ENCODE data around the gene SLC23A3. TPM values are rescaled to one million over a fixed set of nuclear protein-coding genes. Genes with fewer than 3 reads are reported as not detected.
A peak's percentile ranks its signal among the peaks of the same experiment; 100 is the strongest.

SLC23A3 gene
- polyA plus RNA-seq, 1 donor (not counting 4 experiments of a cell fraction or from before 2014, with no cell fraction given): 1.4 TPM

GRCh38 chr2:219171231-219171651 is 1.4 kb upstream of the SLC23A3 start:
- H2AFZ ChIP-seq (ENCODE audit: control insufficient read depth, low read length): no peak overlapping the region
- no peak overlapping the region for H3K9ac ChIP-seq (ENCODE audit: control insufficient read depth, extremely low read depth, insufficient read depth, low read length)
- peaks cover 15 to 19% of the 10 kb centered on the region in 2 experiments for H3K36me3 ChIP-seq (ENCODE audit: control insufficient read depth in 2 of 2, extremely low read depth in 1 of 2, insufficient read depth in 2 of 2, low read length in 2 of 2)
- H3K27ac ChIP-seq (ENCODE audit: control insufficient read depth, insufficient read depth, low read length): no peak overlapping the region
- H3K27me3 ChIP-seq (ENCODE audit: control insufficient read depth, extremely low read depth, insufficient read depth, low read length): no peaks in the 10 kb centered on the region
- H3K9me1 ChIP-seq (ENCODE audit: control insufficient read depth, extremely low read depth, insufficient read depth, low read length): no peaks in the 10 kb centered on the region
- peaks cover 8% of the 10 kb centered on the region for H3K4me1 ChIP-seq (ENCODE audit: control insufficient read depth, extremely low read depth, insufficient read depth, low read length)
- H3K4me3 ChIP-seq (ENCODE audit: control insufficient read depth in 2 of 3, extremely low read depth in 1 of 3, insufficient read depth in 2 of 3, low read depth in 1 of 3, low read length in 3 of 3): no peak overlapping the region
- TF ChIP-seq EZH2 (IDR thresholded peaks at IDR 0.05; ENCODE audit: low read length) (no peak), CTCF (optimal IDR thresholded peaks at IDR 0.05 in 1 of 3, IDR thresholded peaks at IDR 0.05 in 1 of 3, conservative IDR thresholded peaks at IDR 0.05 in 1 of 3; ENCODE audit: extremely low read depth in 1 of 3, insufficient read depth in 2 of 3, low read length in 3 of 3) (peak; percentile 61 to 84 (median 66))
- no peaks in the 10 kb centered on the region for H4K20me1 ChIP-seq (ENCODE audit: control insufficient read depth, extremely low read depth, insufficient read depth, low read length)
- FAIRE-seq (peak; percentile 79), DNase-seq (ENCODE audit: low read depth, low spot score) (peak; percentile 42)
- H3K4me2 ChIP-seq (ENCODE audit: control insufficient read depth, extremely low read depth, insufficient read depth, low read depth, low read length): no peak overlapping the region
- dilution Hi-C loops (cut with MboI; ENCODE audit: extremely low pct_ligation_motif_present, low sequenced_read_pairs): no loop called here
- H3K9me3 ChIP-seq (ENCODE audit: control insufficient read depth, low read depth, low read length): no peaks in the 10 kb centered on the region
- H3K79me2 ChIP-seq (ENCODE audit: control insufficient read depth, insufficient read depth, low read length): peaks cover 8% of the 10 kb centered on the region

GRCh38 chr2:219168932-219169331 is 897 bp downstream of the SLC23A3 start:
- DNase-seq (ENCODE audit: low read depth, low spot score) (no peak), FAIRE-seq (no peak)
- no peak for TF ChIP-seq EZH2 (IDR thresholded peaks at IDR 0.05; ENCODE audit: low read length)
- no peak for TF ChIP-seq CTCF (optimal IDR thresholded peaks at IDR 0.05 in 1 of 3, IDR thresholded peaks at IDR 0.05 in 1 of 3, conservative IDR thresholded peaks at IDR 0.05 in 1 of 3; ENCODE audit: extremely low read depth in 1 of 3, insufficient read depth in 2 of 3, low read length in 3 of 3)
- H3K9ac ChIP-seq (ENCODE audit: control insufficient read depth, extremely low read depth, insufficient read depth, low read length): no peak overlapping the region
- H3K4me1 ChIP-seq (ENCODE audit: control insufficient read depth, extremely low read depth, insufficient read depth, low read length): no peaks in the 10 kb centered on the region
- H3K79me2 ChIP-seq (ENCODE audit: control insufficient read depth, insufficient read depth, low read length): no peaks in the 10 kb centered on the region
- peaks cover 6 to 14% of the 10 kb centered on the region in 2 experiments for H3K36me3 ChIP-seq (ENCODE audit: control insufficient read depth in 2 of 2, extremely low read depth in 1 of 2, insufficient read depth in 2 of 2, low read length in 2 of 2)
- no peaks in the 10 kb centered on the region for H3K9me1 ChIP-seq (ENCODE audit: control insufficient read depth, extremely low read depth, insufficient read depth, low read length)
- H3K4me2 ChIP-seq (ENCODE audit: control insufficient read depth, extremely low read depth, insufficient read depth, low read depth, low read length): no peak overlapping the region
- H3K9me3 ChIP-seq (ENCODE audit: control insufficient read depth, low read depth, low read length): no peaks in the 10 kb centered on the region
- no peaks in the 10 kb centered on the region for H4K20me1 ChIP-seq (ENCODE audit: control insufficient read depth, extremely low read depth, insufficient read depth, low read length)
- H3K27me3 ChIP-seq (ENCODE audit: control insufficient read depth, extremely low read depth, insufficient read depth, low read length): no peaks in the 10 kb centered on the region
- no peak overlapping the region for H2AFZ ChIP-seq (ENCODE audit: control insufficient read depth, low read length)
- dilution Hi-C loops (cut with MboI; ENCODE audit: extremely low pct_ligation_motif_present, low sequenced_read_pairs): no loop called here
- no peak overlapping the region for H3K4me3 ChIP-seq (ENCODE audit: control insufficient read depth in 2 of 3, extremely low read depth in 1 of 3, insufficient read depth in 2 of 3, low read depth in 1 of 3, low read length in 3 of 3)
- H3K27ac ChIP-seq (ENCODE audit: control insufficient read depth, insufficient read depth, low read length): no peak overlapping the region

Data from keratinocyte (primary cell).